Colonic mucosa (tissue), 4 donors: ENCODE measurements around the gene CREBBP. TPM values are rescaled to one million over a fixed set of nuclear protein-coding genes. Genes with fewer than 3 reads are reported as not detected.

ENCODE experiments used
- DNase-seq: peaks from one replicate; pipeline ENCODE4 v3.0.0-alpha.2; 2020
- H3K27ac ChIP-seq: fragments of 200-600 bp; one replicate; pipeline ENCODE4 v1.8.0; 2021
- H3K27me3 ChIP-seq: fragments of 200-600 bp; one replicate; pipeline ENCODE4 v1.8.0; 2021
- H3K36me3 ChIP-seq: fragments of 200-600 bp; one replicate; pipeline ENCODE4 v1.8.0; 2021
- H3K4me1 ChIP-seq: fragments of 200-600 bp; one replicate; pipeline ENCODE4 v1.8.0; 2021; ENCODE audit warnings: mild to moderate bottlenecking
- H3K4me3 ChIP-seq: fragments of 200-600 bp; one replicate; pipeline ENCODE4 v1.8.0; 2021
- H3K9ac ChIP-seq, 2 donors: one replicate each; pipeline ENCODE4 v1.7.0; 2013; ENCODE audit warnings: control low read depth in 2 of 2, low read depth in 2 of 2, low read length in 2 of 2
- H3K9me3 ChIP-seq: fragments of 200-600 bp; one replicate; pipeline ENCODE4 v1.8.0; 2021
- CTCF ChIP-seq: fragments of 200-600 bp; IDR thresholded peaks from one replicate; pipeline ENCODE4 v1.8.0; 2022; ENCODE audit warnings: antibody characterized with exemption, mild to moderate bottlenecking
- intact Hi-C: fragments of 100-400 bp; cut with DNase I; formaldehyde crosslinking; loops from one replicate; pipeline ENCODE4 v1.14.1; 2022
- total RNA-seq, 2 donors: library from RNA; stranded (reverse); fragmentation: NEBNext Ultra II Directional in 1 of 2; extraction: Animal tissue kit (Norgen Biotek cat#: 25700) in 1 of 2; gene quantifications; one replicate each; pipeline ENCODE4 v1.2.1, GENCODE V29; 2021
- donor health status: healthy.
- donor health status: DM: no; HTN: no; CAD: no.
- donor health status: DM: no; HTN: no; CAD: no.

CREBBP gene
- total RNA-seq, 2 donors from 2014 or later, result 42.0 to 45.2 TPM

DNA sequence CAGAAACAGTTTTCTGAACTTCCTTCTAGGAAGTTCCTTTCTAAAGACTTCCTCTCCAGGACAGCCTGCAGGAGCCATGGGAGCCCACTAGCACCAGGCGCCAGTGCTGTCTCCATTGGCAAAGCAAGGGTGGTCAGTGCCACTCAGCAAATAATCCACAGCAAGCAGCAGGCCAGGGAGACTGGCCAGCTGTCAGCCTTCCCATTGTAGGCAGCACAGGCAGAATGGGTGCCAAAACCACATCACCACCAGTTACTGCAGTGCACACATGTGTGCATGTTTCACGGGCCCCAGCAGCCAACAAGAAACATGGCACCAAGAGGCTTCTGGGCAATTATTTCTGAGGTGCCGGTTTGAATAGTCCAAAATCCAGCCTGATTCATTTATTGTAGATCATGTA, 199.3 kb downstream of the CREBBP start:
- Histone ChIP-seq H3K27ac (no peak overlapping the region), H3K27me3 (no peaks in the 10 kb centered on the region), H3K4me1 (no peaks in the 10 kb centered on the region), H3K36me3 (peaks cover 3% of the 10 kb centered on the region), H3K9ac (no peak overlapping the region), H3K4me3 (no peak overlapping the region), H3K9me3 (no peaks in the 10 kb centered on the region)
- intact Hi-C loops, result no loop called here
- no peak for DNase-seq
- TF ChIP-seq CTCF, result no peak

- H3K36me3 ChIP-seq, result peaks cover 3% of the 10 kb centered on the region
These were observed 202.5 kb downstream of the CREBBP start for GRCh38 chr16:3677994-3678393.

GRCh38 chr16:3675601-3676130, 204.8 kb downstream of the CREBBP start:
- Histone ChIP-seq H3K36me3 (no peaks in the 10 kb centered on the region), H3K9me3 (no peaks in the 10 kb centered on the region), H3K27me3 (no peaks in the 10 kb centered on the region), H3K4me1 (no peaks in the 10 kb centered on the region), H3K27ac (no peak overlapping the region), H3K9ac (no peak overlapping the region), H3K4me3 (no peak overlapping the region)
- intact Hi-C loops, result no loop called here
- no peak for DNase-seq
- no peak for TF ChIP-seq CTCF

More at GRCh38 chr16:3677994-3678393, 202.5 kb downstream of the CREBBP start:
- H3K27me3 ChIP-seq, result no peaks in the 10 kb centered on the region
- H3K4me1 ChIP-seq, result no peaks in the 10 kb centered on the region
- H3K4me3 ChIP-seq, result no peak overlapping the region
- H3K27ac ChIP-seq, result no peak overlapping the region
- H3K9me3 ChIP-seq, result no peaks in the 10 kb centered on the region
- intact Hi-C loops, result no loop called here
- no peak overlapping the region for H3K9ac ChIP-seq
- no peak for DNase-seq
- TF ChIP-seq CTCF, result no peak

Other genes with a start within 250 kb of the CREBBP start
- gene DNASE1, start 226.0 kb downstream of the CREBBP start, total RNA-seq, result 10 to 100 TPM; 10.4 to 22.2 TPM
- gene TRAP1, start 163.2 kb downstream of the CREBBP start, total RNA-seq, result 100 to 1,000 TPM in 1 of 2 donors, 10 to 100 TPM in 1; 75.0 to 165 TPM
- gene ADCY9, start 235.7 kb upstream of the CREBBP start, total RNA-seq, result 10 to 100 TPM; 23.8 to 25.6 TPM